ENCODE results near the gene LTBP2. TPM values are rescaled to one million over a fixed set of nuclear protein-coding genes. Genes with fewer than 3 reads are reported as not detected.
A peak's percentile ranks its signal among the peaks of the same experiment; 100 is the strongest.

LTBP2 gene
- total and polyA plus RNA-seq, 8 donors: 2.9 to 36.2 (median 7.9) TPM

- H3K9me3 ChIP-seq: no peaks in the 10 kb centered on the region
- intact Hi-C loops (cut with DNase I; ENCODE audit: low total_unique reads): no loop called here
- peaks cover 0 to 4% (median 0%) of the 10 kb centered on the region in 3 donors for H3K27me3 ChIP-seq
- H3K4me3 ChIP-seq: no peak overlapping the region
- peaks cover 0 to 12% (median 10%) of the 10 kb centered on the region in 4 donors for H3K4me1 ChIP-seq
- 85 to 94% (median 90%) methylated on average over 8 of the region's 8 CpGs for WGBS, 5 donors
- peaks cover 0 to 32% (median 3%) of the 10 kb centered on the region in 4 donors for H3K36me3 ChIP-seq
- TF ChIP-seq POLR2AphosphoS5 (IDR thresholded peaks at IDR 0.05): no peak
- TF ChIP-seq EP300 (IDR thresholded peaks at IDR 0.05): no peak
- TF ChIP-seq CTCF (IDR thresholded peaks at IDR 0.05): no peak
- no peak for TF ChIP-seq POLR2A (IDR thresholded peaks at IDR 0.05)
- H3K27ac ChIP-seq: no peak overlapping the region
- no peak for DNase-seq
Measured at GRCh38 chr14:74515891-74516412, 96.1 kb downstream of the LTBP2 start.

GRCh38 chr14:74514471-74514941 lies 97.5 kb downstream of the LTBP2 start:
- H3K27ac ChIP-seq: peak overlapping the region in 3 of 5 donors; percentile 26 to 49 (median 46)
- peak overlapping the region in 1 of 4 donors; percentile 4 for H3K4me3 ChIP-seq
- WGBS, 5 donors: 22 to 66% (median 46%) methylated on average over 12 to 13 of the region's 13 CpGs
- no peak for TF ChIP-seq CTCF (IDR thresholded peaks at IDR 0.05)
- no peak for TF ChIP-seq POLR2AphosphoS5 (IDR thresholded peaks at IDR 0.05)
- TF ChIP-seq POLR2A (IDR thresholded peaks at IDR 0.05): no peak
- TF ChIP-seq EP300 (IDR thresholded peaks at IDR 0.05): no peak
- no peaks in the 10 kb centered on the region for H3K9me3 ChIP-seq
- H3K27me3 ChIP-seq: peaks cover 0 to 4% (median 4%) of the 10 kb centered on the region in 3 donors
- peaks cover 0 to 12% (median 10%) of the 10 kb centered on the region in 4 donors for H3K4me1 ChIP-seq
- peaks cover 0 to 33% (median 5%) of the 10 kb centered on the region in 4 donors for H3K36me3 ChIP-seq
- intact Hi-C loops (cut with DNase I; ENCODE audit: low total_unique reads): no loop called here
- peak in 1 of 2 donors; percentile 32 for DNase-seq

- peaks cover 0 to 12% (median 10%) of the 10 kb centered on the region in 4 donors for H3K4me1 ChIP-seq
- TF ChIP-seq POLR2A (IDR thresholded peaks at IDR 0.05) (no peak), CTCF (IDR thresholded peaks at IDR 0.05) (no peak), POLR2AphosphoS5 (IDR thresholded peaks at IDR 0.05) (no peak), EP300 (IDR thresholded peaks at IDR 0.05) (no peak)
- WGBS, 5 donors: 73 to 84% (median 78%) methylated on average over 9 to 10 of the region's 10 CpGs
- peaks cover 0 to 48% (median 11%) of the 10 kb centered on the region in 4 donors for H3K36me3 ChIP-seq
- no peak for DNase-seq
- no peak overlapping the region for H3K4me3 ChIP-seq
- H3K27ac ChIP-seq: no peak overlapping the region
- intact Hi-C loops (cut with DNase I; ENCODE audit: low total_unique reads): no loop called here
- peaks cover 0 to 11% (median 4%) of the 10 kb centered on the region in 3 donors for H3K27me3 ChIP-seq
- H3K9me3 ChIP-seq: no peaks in the 10 kb centered on the region
Measured at GRCh38 chr14:74511966-74512830, 99.8 kb downstream of the LTBP2 start.

- Histone ChIP-seq H3K36me3 (peaks cover 0 to 46% (median 12%) of the 10 kb centered on the region in 4 donors), H3K27ac (no peak overlapping the region), H3K4me3 (no peak overlapping the region), H3K4me1 (peaks cover 0 to 12% (median 10%) of the 10 kb centered on the region in 4 donors), H3K27me3 (peaks cover 0 to 11% (median 4%) of the 10 kb centered on the region in 3 donors), H3K9me3 (no peaks in the 10 kb centered on the region)
- intact Hi-C loops (cut with DNase I; ENCODE audit: low total_unique reads): no loop called here
- no peak for DNase-seq
- TF ChIP-seq EP300 (IDR thresholded peaks at IDR 0.05): no peak
- no peak for TF ChIP-seq POLR2A (IDR thresholded peaks at IDR 0.05)
- no peak for TF ChIP-seq POLR2AphosphoS5 (IDR thresholded peaks at IDR 0.05)
- TF ChIP-seq CTCF (IDR thresholded peaks at IDR 0.05): no peak
- WGBS, 5 donors: 66 to 78% (median 70%) methylated on average over 9 to 10 of the region's 10 CpGs
Measured at GRCh38 chr14:74510959-74511409, 101.1 kb downstream of the LTBP2 start.

All from stomach (tissue), 9 donors.